ENCODE measurements around the gene POU5F1. TPM values are rescaled to one million over a fixed set of nuclear protein-coding genes. Genes with fewer than 3 reads are reported as not detected.

POU5F1 gene
- total RNA-seq, 2 experiments from 2014 or later, result 0.15 TPM; not detected in 1

- ChIA-PET POLR2A (no interaction called here), CTCF (interaction anchor here (0.6 to 1.4 kb wide), 5 partner anchors 11 to 374 kb away, joined by 3 read pairs; no protein-coding TSS in a partner anchor)
These were observed 43.9 kb downstream of the POU5F1 start for GRCh38 chr6:31126396-31127175.

- ChIA-PET CTCF (interaction anchor here (0.6 to 1.1 kb wide), 2 partner anchors 12 to 241 kb away, joined by 3 read pairs; no protein-coding TSS in a partner anchor), POLR2A (no interaction called here)
These were observed 44.7 kb downstream of the POU5F1 start for GRCh38 chr6:31125586-31126363.

GRCh38 chr6:31125162-31125561 lies 45.3 kb downstream of the POU5F1 start:
- ChIA-PET CTCF (no interaction called here), POLR2A (no interaction called here)

- POLR2A ChIA-PET, result no interaction called here
- CTCF ChIA-PET, result interaction anchor here (0.8 kb wide), 1 partner anchor 14 kb away, joined by 4 read pairs; no protein-coding TSS in a partner anchor
These were observed 47.4 kb downstream of the POU5F1 start for GRCh38 chr6:31122791-31123706.

- POLR2A ChIA-PET, result no interaction called here
- CTCF ChIA-PET, result no interaction called here
These were observed 49.2 kb downstream of the POU5F1 start for GRCh38 chr6:31121131-31121790.

- POLR2A ChIA-PET, result no interaction called here
- CTCF ChIA-PET, result no interaction called here
These were observed 50.1 kb downstream of the POU5F1 start, which contains the start of gene CDSN for GRCh38 chr6:31120151-31120915. Gene CDSN, minus strand, starts transcription at chr6:31120446. Its CDS starts 27 bp downstream, at chr6:31120419.

GRCh38 chr6:31118178-31118577 lies 52.3 kb downstream of the POU5F1 start:
- POLR2A ChIA-PET, result no interaction called here

GRCh38 chr6:31116661-31117385 lies 53.7 kb downstream of the POU5F1 start:
- ChIA-PET CTCF (interaction anchor here (1.3 kb wide), 1 partner anchor 10 kb away, joined by 3 read pairs; no protein-coding TSS in a partner anchor), POLR2A (no interaction called here)

More at GRCh38 chr6:31118178-31118577, 52.3 kb downstream of the POU5F1 start:
- CTCF ChIA-PET, result interaction anchor here (0.9 kb wide), 1 partner anchor 9 kb away, joined by 6 read pairs; no protein-coding TSS in a partner anchor

GRCh38 chr6:31115941-31116560 lies 54.4 kb downstream of the POU5F1 start:
- CTCF ChIA-PET, result interaction anchor here (1.3 kb wide), 2 partner anchors 11 to 29 kb away, joined by 3 read pairs; no protein-coding TSS in a partner anchor

GRCh38 chr6:31114970-31115849 lies 55.3 kb downstream of the POU5F1 start:
- ChIA-PET POLR2A (no interaction called here), CTCF (interaction anchor here (1.3 kb wide), 2 partner anchors 12 to 28 kb away, joined by 3 read pairs; no protein-coding TSS in a partner anchor)

More at GRCh38 chr6:31115941-31116560, 54.4 kb downstream of the POU5F1 start:
- POLR2A ChIA-PET, result no interaction called here

GRCh38 chr6:31114541-31114878 lies 56.0 kb downstream of the POU5F1 start, which contains the start of gene PSORS1C1:
Gene PSORS1C1, plus strand, starts transcription at chr6:31114800. Its CDS starts 14,833 bp downstream, at chr6:31129633.
- POLR2A ChIA-PET, result no interaction called here

More at GRCh38 chr6:31114541-31114878, 56.0 kb downstream of the POU5F1 start, which contains the start of gene PSORS1C1:
- CTCF ChIA-PET, result interaction anchor here (1.3 kb wide), 1 partner anchor 28 kb away, joined by 3 read pairs; no protein-coding TSS in a partner anchor

Other genes with a start within 250 kb of the POU5F1 start
- not detected for gene SFTA2, start 238.5 kb downstream of the POU5F1 start, total RNA-seq
- not detected for gene MUCL3, start 229.7 kb downstream of the POU5F1 start, total RNA-seq
- gene MUC21, start 187.0 kb downstream of the POU5F1 start, total RNA-seq, result not detected
- gene MUC22, start 160.2 kb downstream of the POU5F1 start, total RNA-seq, result not detected
- not detected for gene C6orf15, start 58.1 kb downstream of the POU5F1 start, total RNA-seq
- gene PSORS1C1, start 55.9 kb downstream of the POU5F1 start, total RNA-seq, result not detected
- gene CDSN, start 50.2 kb downstream of the POU5F1 start, total RNA-seq, result not detected
- not detected for gene PSORS1C2, start 31.6 kb downstream of the POU5F1 start, total RNA-seq
- 10 to 100 TPM; 47.1 to 47.7 TPM for gene CCHCR1, start 12.9 kb downstream of the POU5F1 start, total RNA-seq
- 100 to 1,000 TPM in 1 of 2 experiments, 10 to 100 TPM in 1; 98.1 to 103 TPM for gene TCF19, start 12.1 kb downstream of the POU5F1 start, total RNA-seq
- 100 to 1,000 TPM; 647 to 650 TPM for gene HLA-C, start 101.4 kb upstream of the POU5F1 start, total RNA-seq
- gene HLA-B, start 186.5 kb upstream of the POU5F1 start, total RNA-seq, result 1,000 to 10,000 TPM; 2,691 to 2,699 TPM
- gene MICA, start 232.9 kb upstream of the POU5F1 start, total RNA-seq, result 10 to 100 TPM; 10.8 to 12.7 TPM

All from activated CD8-positive, alpha-beta memory T cell treated with anti-CD3 and anti-CD28 coated beads for 36 hours (primary cell).